GM21737 (cell line): Measurements from ENCODE around the gene DNAJB7.
"Not testable (repeated sequence)": the region's sequence is repeated elsewhere in the genome, so short reads cannot be mapped to it uniquely, and the experiment has no call there.

Experiments used
- ATAC-seq: cut with Tn5 transposase; IDR thresholded peaks from one replicate; pipeline ENCODE4 v1.9.1; 2021; ENCODE audit warnings: mild to moderate bottlenecking, moderate library complexity; ENCODE audit not compliant: unreplicated experiment

Gene DNAJB7

DNA sequence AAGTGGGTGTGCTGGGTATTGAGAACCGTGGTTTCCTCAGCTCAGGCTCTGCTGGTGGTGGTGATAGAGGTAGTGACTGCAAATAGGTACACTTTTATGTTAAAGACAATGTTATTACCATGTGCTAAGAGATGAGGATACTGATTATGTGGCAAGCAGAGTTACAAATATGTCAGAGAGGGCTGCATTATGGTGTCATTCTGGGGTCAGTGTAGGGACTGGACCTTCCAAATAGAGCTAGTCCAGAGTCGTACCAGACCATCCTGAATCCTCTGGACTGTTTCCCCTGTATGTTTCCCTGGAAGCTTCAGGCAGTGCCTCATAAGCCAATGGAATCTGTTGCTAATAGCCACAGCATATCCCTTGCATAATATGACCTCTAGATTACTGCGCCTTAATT, at the start of gene DNAJB7:
DNAJB7 (minus strand) TSS at position 101 of the 400 bp plus-strand sequence. CDS start 119 bp downstream, outside the sequence.
- no peak for ATAC-seq

DNA sequence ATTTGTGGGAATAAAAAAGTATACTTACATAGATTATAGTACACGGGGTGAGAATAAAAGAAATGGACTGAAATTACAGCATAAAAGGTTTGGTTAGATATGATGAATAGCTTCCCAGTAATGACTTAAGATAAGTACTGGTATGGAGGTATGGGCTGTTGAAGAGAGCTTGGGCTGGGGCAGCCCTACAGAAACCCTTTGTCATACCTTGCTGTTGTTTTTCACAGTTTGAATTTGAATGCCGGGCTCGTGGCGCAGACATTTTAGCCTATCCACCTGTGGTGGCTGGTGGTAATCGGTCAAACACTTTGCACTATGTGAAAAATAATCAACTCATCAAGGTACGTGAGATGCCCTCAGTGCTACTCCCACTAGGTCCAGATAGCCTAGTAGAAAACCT, 47.0 kb upstream of the DNAJB7 start:
- ATAC-seq, result no peak

DNA sequence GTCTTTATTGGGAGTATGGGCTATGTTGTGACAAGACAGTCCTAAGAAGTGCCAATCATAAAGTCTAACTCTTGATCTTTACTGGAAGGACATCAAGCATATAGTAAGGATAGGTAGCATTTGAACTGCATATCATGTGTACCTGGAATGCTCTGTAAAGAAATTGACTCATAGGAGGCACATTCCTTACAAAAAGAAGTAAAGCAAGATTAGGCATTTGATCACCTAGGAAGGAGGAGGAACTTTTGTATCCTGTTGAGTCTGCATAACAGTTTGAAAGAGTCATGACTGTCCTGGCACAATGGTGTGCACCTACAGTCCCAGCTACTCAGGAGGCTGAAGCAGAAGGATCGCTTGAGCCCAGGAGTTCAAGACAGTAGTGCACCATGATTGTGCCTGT, 42.2 kb upstream of the DNAJB7 start:
- ATAC-seq, result no peak

DNA sequence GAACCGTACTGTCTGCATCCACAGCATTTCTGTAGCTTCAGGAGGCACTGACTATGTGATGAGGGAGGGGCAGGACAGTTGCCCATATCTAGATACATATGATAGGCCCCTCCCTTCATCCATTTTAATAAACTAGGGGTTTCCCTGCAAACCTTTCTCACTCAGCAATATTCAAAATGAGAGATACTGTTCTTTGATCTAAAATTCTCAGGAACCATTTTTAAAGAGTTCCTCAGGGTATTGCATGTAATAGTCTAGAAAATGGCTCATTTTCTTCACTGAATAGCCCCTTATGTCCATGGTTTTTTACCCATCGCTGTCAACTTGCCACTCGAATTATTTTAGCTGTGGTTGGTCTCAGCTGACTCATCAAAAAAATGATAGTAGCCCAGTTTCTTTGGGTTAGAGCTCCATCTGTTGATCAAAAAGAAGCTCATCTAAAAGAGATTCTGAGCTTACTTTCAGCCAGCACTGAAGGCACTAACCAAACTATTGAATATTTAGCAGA, 37.0 kb upstream of the DNAJB7 start:
- ATAC-seq, result no peak

DNA sequence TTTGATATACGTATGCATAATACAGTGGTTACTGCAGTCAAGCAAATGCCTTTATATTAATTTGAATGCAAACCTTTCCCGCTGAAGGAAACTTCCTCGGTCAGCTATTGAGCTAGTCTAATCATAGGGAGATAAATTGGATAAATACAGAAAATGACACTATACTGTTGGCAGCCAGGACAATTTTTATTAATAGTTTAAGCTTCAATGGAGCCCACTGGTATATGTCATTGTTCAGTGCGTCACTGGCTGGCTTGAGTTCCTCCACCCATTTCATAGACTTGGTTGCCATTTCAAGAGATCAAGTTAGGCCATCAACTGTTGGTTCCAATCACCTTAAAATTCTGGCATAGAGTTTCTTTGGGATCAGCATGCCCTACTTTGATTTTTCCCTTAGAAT, 32.5 kb upstream of the DNAJB7 start:
- ATAC-seq, result no peak

DNA sequence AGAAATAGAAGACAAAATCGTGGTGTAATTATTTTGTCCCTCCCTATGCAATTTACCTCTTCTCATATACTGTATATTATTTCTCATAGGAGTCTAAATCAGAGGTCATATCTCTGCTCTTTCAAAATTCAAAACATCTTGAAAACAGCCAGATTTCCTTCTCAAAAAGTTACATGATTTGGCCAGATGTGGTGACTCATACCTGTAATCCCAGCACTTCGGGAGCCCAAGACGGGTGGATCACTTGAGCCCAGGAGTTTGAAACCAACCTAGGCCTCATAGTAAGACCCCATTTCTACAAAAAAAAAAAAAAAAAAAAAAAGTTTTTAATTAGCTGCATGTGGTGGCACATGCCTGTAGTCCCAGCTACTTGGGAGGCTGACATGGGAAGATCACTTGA, 29.0 kb upstream of the DNAJB7 start:
- no peak for ATAC-seq

DNA sequence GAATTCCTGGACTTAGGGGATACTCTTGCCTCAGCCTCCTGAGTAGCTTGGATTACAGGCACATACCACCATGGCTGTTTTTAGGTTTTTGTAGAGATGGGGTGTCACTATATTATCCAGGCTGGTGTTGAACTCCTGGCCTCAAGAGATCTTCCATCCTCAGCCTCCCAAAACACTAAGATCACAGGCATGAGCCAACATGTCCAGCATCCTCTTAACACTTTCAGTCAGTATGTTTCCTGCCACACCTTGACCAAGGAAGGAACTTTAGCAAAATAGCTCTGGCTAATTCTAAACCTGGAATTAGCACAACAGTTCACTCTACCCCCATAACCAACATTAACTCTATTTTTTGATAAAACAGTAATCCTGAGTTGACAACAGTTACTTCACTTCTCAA, 27.2 kb upstream of the DNAJB7 start:
- ATAC-seq, result no peak

DNA sequence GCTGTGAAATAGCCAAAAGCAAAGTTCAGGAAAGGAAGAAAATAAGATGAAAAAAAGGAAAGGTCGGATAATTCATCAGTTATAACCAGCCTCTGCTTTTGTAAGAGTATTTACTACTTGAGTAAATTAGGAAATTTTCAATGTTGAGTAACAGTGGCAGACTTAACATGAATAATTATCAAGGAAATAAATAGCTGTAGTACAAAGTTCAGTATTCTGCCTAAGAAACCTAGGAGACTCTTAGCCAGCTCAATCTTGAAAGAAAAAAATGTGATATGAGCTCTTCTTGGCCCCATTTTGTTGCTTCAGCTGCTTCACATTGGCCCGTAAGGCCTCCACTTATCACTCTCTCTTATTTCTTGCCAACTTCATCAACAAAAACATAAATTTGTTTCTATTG, 17.0 kb upstream of the DNAJB7 start:
- ATAC-seq, result no peak

DNA sequence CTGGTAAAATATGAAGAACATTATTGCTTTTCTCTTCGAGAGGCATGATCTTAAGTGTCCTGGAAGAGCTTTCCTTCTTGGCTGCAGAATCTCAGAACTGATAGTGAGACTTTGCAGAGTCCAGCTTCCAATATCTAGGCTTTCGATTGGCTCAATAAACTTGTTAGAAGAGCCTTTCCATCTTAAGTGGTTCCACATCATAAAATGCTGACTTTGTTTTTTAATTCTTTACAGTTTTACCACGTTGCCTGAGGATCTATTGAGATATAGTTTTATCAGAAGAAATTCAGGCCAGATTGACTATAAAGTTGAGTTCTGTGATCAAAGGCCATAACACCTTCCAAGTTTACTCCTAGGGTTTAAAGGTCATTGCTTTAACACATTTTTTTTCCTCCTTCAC, 15.6 kb upstream of the DNAJB7 start:
- ATAC-seq, result no peak

DNA sequence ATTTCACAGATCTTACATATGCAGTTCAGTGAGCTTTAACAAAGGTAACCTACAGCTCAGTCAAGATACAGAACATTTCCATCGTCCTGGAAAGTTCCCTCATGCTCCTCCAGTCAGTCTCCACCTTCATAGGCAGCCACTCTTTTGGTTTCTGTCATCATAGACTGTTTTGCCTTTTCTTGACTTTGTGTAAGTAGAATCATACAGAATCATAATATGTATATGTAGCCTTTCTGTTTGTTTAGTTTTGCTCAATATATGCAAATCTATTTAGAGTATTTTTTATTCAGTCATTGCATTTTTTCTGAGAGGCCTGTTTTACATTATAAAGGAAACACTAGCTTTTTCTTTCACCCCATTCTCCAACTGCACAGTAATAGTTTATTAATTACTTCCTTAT, 15.0 kb upstream of the DNAJB7 start:
- no peak for ATAC-seq

DNA sequence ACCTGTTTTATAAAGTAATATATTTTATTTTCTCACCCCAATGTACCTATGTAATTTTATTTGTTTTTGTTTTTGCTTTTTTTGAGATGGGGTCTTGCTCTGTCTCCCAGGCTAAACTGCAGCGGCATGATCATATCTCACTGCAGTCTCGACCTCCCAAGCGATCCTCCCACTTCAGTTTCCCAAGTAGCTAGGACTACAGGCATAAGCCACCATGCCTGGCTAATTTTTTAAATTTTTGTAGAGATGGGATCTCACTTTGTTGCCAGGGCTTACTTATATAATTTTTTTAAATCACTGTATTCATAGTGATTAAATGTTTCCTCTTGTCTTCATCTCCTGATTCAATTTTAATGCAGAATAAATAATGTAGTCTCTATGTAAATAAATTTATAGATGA, 13.2 kb upstream of the DNAJB7 start:
- ATAC-seq, result no peak

DNA sequence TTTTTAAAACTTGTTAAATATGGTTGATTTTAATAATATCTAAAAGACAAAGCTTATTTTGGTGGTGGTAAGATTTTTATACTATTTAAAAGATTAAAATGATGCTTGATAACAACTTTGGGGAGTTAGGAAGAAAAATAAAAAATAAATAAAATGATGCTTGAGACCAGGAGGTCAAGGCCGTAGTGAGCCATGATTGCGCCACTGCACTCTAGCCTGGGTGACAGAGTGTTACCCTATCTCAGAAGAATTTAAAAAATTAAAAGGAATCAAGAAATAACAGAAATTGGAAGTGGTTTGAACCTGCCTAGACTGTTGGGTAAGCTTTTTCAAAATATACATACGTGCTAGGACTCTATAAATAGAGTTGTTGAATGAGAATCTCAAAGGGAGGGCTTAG, 12.1 kb upstream of the DNAJB7 start:
- no peak for ATAC-seq

DNA sequence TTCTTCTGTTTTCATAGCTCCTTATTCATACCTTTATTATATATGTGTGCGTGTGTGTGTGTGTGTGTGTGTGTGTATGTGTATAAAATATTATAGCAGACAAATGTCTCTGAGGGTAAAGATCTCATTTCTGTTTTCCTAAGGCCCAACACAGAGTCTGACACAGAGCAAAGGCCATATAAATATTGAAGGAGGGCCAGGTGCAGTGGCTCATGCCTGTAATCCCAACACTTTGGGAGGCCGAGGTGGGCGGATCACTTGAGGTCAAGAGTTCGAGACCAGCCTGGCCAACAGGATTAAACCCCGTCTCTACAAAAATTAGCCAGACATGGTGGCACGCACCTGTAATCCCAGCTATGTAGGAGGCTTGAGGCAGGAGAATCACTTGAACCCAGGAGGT, 6.5 kb upstream of the DNAJB7 start:
- not testable (repeated sequence) for ATAC-seq

DNA sequence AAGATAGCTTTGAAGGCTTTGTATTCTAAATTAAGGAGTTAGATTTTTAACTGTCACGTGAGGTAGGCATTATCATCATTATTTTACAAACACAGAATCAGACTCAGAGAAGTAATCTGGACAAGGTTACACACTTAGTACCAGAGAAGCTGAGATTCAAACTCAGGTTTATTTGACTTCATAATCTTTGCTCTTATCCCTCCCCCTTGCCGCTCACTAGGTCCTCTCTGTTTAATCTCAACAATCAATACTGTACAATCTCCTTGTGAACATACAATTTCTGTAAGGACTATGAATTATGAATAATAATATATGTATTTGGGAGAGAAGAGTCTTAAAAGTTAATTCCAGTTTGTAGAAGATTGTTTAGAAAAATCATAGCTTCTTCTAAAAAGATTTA, 5.2 kb upstream of the DNAJB7 start:
- ATAC-seq, result no peak

DNA sequence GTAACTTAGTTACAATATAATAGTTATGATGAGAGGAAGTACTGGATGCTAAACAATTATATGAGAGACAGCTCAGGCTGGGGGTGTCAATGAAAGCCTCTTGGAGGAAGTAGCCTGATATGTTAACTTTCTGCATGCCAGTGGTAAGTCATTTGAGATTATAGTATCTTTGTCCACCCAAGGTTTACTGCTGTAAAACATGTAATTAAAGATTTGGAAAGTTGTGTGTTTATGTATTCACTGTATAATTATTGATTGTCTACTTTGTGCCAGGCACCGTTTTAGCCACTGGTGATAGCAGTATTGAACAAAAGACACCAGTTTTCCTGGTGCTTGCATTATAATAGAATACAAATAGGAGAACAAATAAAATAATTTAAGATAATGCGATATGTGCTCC, 624 bp upstream of the DNAJB7 start:
- ATAC-seq, result no peak

DNA sequence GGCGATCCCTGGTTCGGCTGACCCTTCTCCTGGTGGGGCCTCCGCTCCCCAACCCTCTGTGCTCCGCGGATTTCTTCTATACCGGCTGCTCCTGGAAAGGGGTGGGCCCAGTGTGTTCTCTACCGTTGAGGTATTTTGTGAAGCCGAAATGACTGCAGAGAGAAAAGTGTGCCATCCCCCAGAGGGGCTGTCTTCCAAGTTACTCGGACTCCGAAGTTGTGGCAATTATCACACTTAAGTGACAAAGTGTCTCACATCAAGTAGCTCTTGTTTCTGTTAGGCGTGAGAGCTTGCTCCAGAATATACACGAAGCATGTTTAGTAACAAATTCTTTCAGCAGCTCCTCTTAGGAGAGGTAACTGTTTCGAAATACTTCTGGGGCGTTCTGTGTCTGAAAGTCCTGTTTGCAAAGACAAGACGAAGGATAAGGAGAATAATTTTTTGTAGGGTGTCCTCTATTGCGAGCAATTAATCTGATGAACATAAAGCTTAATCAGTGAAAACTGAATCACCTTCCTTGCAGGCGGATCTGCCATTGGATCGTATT, 4.5 kb downstream of the DNAJB7 start:
- ATAC-seq, result no peak

DNA sequence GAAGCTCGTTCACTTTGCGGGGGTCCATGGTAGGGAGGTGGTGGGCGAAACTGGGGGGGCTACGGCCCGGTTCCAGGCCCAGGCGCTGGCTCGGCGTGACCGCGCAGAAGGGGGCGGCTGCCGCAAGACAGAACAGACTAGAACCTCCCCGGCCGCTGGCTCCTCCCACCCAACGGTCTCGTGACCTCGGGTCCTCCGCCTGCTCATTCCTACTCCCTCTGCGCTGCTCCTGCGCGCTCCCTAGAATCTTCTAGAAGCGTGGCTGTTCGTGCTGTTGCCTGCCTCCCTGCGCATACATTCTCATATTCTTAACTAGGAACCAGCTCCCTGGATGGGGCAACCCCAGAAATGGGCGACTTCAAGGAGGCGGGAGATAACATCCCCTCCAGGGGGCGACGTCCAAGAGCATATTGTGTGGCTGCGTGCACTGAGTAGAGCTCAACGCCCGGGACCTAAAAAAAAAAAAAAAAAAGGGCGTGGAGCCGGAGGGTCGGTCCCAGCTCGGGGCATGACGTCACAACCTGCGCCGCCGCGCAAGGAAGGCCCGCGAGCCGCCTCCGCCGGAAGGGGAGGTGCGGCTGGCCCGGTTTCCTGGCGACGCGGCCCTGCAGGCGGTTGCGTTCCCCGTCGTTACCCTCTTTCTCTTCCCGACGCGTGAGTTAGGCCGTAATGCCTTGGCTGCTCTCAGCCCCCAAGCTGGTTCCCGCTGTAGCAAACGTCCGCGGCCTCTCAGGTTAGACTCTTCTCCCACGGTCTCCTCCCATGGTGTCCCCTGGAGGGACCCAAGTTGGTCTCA, 5.2 kb downstream of the DNAJB7 start, which contains the start of the genes ST13 and XPNPEP3:
ST13 (minus strand) TSS at position 127 of the 796 bp plus-strand sequence; CDS start at position 28, 99 bp downstream.
XPNPEP3 (plus strand) TSS at position 636 of the 796 bp plus-strand sequence; CDS start at position 670, 34 bp downstream.
- peak; percentile 80 for ATAC-seq

DNA sequence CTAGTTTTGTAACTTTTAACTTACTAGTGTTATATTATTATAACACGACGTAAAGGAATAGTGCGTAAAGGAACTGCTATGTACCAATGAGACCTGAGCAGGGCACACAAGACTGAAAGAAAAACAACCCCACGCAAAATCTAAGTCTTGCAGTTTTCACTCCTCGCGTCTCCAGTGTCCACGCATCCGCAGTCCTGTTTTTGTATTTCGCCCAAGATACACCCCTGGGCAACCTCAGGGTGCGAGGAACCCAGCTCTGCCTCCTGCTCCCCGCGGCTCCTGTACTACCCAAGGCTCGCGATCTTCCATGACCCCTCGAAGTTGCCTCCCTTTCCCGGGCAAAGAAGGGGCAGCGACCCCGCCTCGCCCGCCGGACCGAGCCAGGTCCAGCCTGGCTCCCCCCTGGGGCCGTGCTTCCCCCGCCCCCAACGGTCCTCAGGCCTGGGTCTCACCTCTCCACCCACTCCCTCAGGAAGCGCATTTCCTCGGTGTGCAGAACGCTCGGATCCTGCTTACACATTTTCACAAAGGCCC, 5.9 kb downstream of the DNAJB7 start:
- peak; percentile 22 for ATAC-seq

DNA sequence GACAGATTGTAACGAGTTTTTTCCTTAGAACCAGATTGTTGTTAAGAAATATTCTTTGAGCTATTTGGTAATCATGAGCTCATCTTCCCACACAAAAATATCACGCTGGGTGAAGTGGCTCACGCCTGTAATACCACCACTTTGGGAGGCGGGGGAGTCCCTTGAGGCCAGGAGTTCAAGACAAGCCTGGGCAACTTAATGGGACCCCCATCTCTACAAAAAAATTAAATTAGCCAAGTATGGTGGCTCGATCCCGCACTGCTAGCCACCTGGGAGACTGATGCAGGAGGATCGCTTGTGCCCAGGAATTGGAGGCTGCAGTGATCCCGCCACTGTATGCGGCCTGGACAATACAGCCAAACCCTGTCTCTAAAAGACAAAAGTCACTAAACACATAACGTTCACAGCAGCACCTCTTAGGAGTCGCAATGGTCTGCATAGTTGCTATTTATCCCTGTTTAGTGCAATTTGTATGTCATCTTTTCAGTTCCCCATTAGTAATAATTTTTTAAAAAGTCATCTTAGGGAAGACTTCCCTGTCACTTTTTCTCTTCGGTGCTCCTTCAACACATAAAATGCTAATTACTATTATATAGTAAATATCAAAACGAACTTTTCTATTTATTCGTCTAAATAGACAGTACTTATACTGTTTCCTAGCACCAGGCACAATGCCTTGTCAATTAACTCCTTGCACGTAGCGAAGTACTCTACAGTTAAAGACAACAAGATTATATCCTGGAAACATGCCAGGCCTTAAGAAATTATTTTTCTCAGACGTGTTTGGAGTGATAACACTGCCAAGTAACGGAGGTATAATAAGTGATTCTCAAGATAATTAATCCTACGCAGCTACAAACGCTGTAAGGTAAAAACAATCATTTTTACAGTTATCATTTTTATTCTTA, 6.6 kb downstream of the DNAJB7 start:
- no peak for ATAC-seq

DNA sequence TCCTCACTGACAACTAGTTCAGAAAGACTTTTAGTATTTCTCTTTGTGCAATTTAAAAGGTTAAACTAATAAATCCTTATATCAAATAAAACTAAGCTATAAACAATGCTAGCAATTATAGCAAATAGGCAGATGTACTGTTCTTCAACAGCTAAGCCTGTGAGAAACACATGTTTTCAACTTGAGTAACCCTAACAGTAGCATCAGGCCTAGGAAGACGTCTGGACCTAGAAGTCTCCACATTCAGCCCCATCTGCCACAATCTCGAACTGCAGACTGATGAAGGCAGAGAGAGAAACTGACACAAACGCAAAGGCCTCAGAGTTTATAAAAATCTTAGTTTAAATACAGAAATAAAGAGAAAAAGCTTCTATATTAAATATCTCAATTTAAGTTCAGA, 8.0 kb downstream of the DNAJB7 start:
- no peak for ATAC-seq

DNA sequence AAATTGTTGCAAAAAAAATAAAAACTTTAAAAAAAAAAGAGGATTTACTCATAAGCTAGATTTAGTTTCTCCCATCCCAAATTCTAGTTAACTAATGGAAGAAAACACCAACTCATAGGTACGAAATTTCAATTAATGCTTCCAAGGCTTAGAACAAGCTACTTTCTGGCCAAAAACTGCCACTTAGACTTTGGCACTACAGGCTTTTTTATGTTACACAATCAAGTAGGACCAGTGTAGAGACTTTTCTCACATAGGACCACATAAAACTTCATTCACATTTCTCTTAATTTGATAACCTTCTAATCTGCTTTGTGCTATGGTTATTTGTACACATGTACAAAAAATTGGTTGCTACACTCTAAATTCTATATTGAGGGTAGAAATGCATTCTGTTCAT, 8.6 kb downstream of the DNAJB7 start:
- ATAC-seq, result no peak
